Measurements from ENCODE around the gene SMIM32.

- no peak for TF ChIP-seq CTCF (IDR thresholded peaks at IDR 0.05)
- TF ChIP-seq EZH2 (IDR thresholded peaks at IDR 0.05) = no peak
Measured at GRCh38 chr5:136195971-136196820, 3.2 kb upstream of the SMIM32 start.

Data from neural progenitor cell (in vitro differentiated cells).